Neural cell (in vitro differentiated cells): ENCODE results near the gene PAPOLG. TPM values are rescaled to one million over a fixed set of nuclear protein-coding genes. Genes with fewer than 3 reads are reported as not detected.

Source experiments
- H2AFZ ChIP-seq: fragments of 200-600, 300-800 bp; sonication (generic), shearing (Covaris generic); 2 replicates; pipeline ENCODE4 v1.6.0; 2014; ENCODE audit warnings: low read depth, mild to moderate bottlenecking, antibody characterized with exemption, low read length, moderate library complexity
- H3F3A ChIP-seq: fragments of 200-600 bp; shearing (Covaris generic); 2 replicates; pipeline ENCODE4 v1.6.1; 2016; ENCODE audit warnings: mild to moderate bottlenecking, moderate library complexity, mixed read lengths, antibody characterized with exemption, low read length; ENCODE audit not compliant: insufficient read depth, poor library complexity, severe bottlenecking
- H3K27ac ChIP-seq: fragments of 200-600, 300-800 bp; sonication (generic), shearing (Covaris generic); 2 replicates; pipeline ENCODE4 v1.5.1; 2014; ENCODE audit warnings: mild to moderate bottlenecking, low read length, moderate library complexity
- H3K27me3 ChIP-seq: fragments of 300-800, 200-600 bp; sonication (generic), shearing (Covaris generic); 2 replicates; pipeline ENCODE4 v1.6.0; 2014; ENCODE audit warnings: mild to moderate bottlenecking, low read depth, low read length, moderate library complexity; ENCODE audit not compliant: insufficient read depth
- H3K36me3 ChIP-seq: fragments of 300-800, 200-600 bp; sonication (generic), shearing (Covaris generic); 2 replicates; pipeline ENCODE4 v1.5.1; 2014; ENCODE audit warnings: mild to moderate bottlenecking, antibody characterized with exemption, low read length, moderate library complexity; ENCODE audit not compliant: insufficient read depth
- H3K4me2 ChIP-seq: fragments of 300-800, 200-600 bp; sonication (generic), shearing (Covaris generic); 2 replicates; pipeline ENCODE4 v1.6.0; 2014; ENCODE audit warnings: mild to moderate bottlenecking, low read length
- H3K4me3 ChIP-seq: fragments of 300-800, 200-600 bp; sonication (generic), shearing (Covaris generic); 2 replicates; pipeline ENCODE4 v1.5.1; 2014; ENCODE audit warnings: mild to moderate bottlenecking, low read length, moderate library complexity
- H3K79me2 ChIP-seq: fragments of 200-600 bp; shearing (Covaris generic); replicated peaks from 2 replicates; pipeline ENCODE4 v1.6.0; 2014; ENCODE audit warnings: mild to moderate bottlenecking, low read length, moderate library complexity; ENCODE audit not compliant: insufficient read depth
- H3K9ac ChIP-seq: fragments of 300-800, 200-600 bp; sonication (generic), shearing (Covaris generic); 2 replicates; pipeline ENCODE4 v1.6.1; 2016; ENCODE audit warnings: mild to moderate bottlenecking, low read length, mixed read lengths
- H3K9me2 ChIP-seq: fragments of 200-600 bp; shearing (Covaris generic); 2 replicates; pipeline ENCODE4 v1.6.1; 2016; ENCODE audit warnings: mild to moderate bottlenecking, low read length, mixed read lengths; ENCODE audit not compliant: insufficient read depth
- H3K9me3 ChIP-seq: fragments of 200-600, 300-800 bp; sonication (generic), shearing (Covaris generic); 2 replicates; pipeline ENCODE4 v1.6.1; 2016; ENCODE audit warnings: mild to moderate bottlenecking, mixed run types, low read length, moderate library complexity, mixed read lengths
- H4K20me1 ChIP-seq: fragments of 200-600 bp; shearing (Covaris generic); 2 replicates; pipeline ENCODE4 v1.6.1; 2016; ENCODE audit warnings: mild to moderate bottlenecking, mixed run types; ENCODE audit not compliant: insufficient read depth
- EP300 ChIP-seq: fragments of 450-650 bp; conservative IDR thresholded peaks from 2 replicates; pipeline ENCODE4 v1.6.1; 2014; ENCODE audit warnings: antibody characterized with exemption, mild to moderate bottlenecking, moderate library complexity; ENCODE audit not compliant: poor library complexity, severe bottlenecking
- EZH2 ChIP-seq: fragments of 200-600, 300-800 bp; shearing (Covaris generic), sonication (generic); IDR thresholded peaks from 2 replicates; pipeline ENCODE4 v1.6.1; 2014; ENCODE audit warnings: antibody characterized with exemption, low read length, borderline replicate concordance, mild to moderate bottlenecking; ENCODE audit not compliant: insufficient read depth, poor library complexity, severe bottlenecking
- MXI1 ChIP-seq: fragments of 450-650 bp; conservative IDR thresholded peaks from 2 replicates; pipeline ENCODE4 v1.6.1; 2014; ENCODE audit warnings: antibody characterized with exemption, mild to moderate bottlenecking; ENCODE audit not compliant: poor library complexity, severe bottlenecking
- POLR2AphosphoS5 ChIP-seq: IDR thresholded peaks from 2 replicates; pipeline ENCODE4 v1.6.1; 2012
- RAD21 ChIP-seq: fragments of 450-650 bp; conservative IDR thresholded peaks from 2 replicates; pipeline ENCODE4 v1.6.1; 2014; ENCODE audit warnings: antibody characterized with exemption, mild to moderate bottlenecking, moderate library complexity
- SMC3 ChIP-seq: fragments of 450-650 bp; conservative IDR thresholded peaks from 2 replicates; pipeline ENCODE4 v1.6.1; 2014; ENCODE audit warnings: antibody characterized with exemption, mild to moderate bottlenecking, moderate library complexity; ENCODE audit not compliant: poor library complexity
- TAF1 ChIP-seq: IDR thresholded peaks from 2 replicates; pipeline ENCODE4 v1.6.1; 2012; ENCODE audit warnings: low read depth
- polyA minus RNA-seq: library from RNA; depleted of rRNA, polyadenylated mRNA; stranded (reverse); fragments of >200 nt; gene quantifications from 2 replicates; pipeline ENCODE4 v1.2.3, GENCODE V29; 2014
- polyA plus RNA-seq: library from polyadenylated mRNA; depleted of rRNA; stranded (reverse); fragments of >200 nt; gene quantifications from 2 replicates; pipeline ENCODE4 v1.2.3, GENCODE V29; 2014
- TF ChIP-seq, protein P1 (sequence below): IDR thresholded peaks from 2 replicates; pipeline ENCODE4 v1.6.1; 2012; ENCODE audit warnings: borderline replicate concordance
- TF ChIP-seq, protein P2 (sequence below): fragments of 450-650 bp; IDR thresholded peaks from 2 replicates; pipeline ENCODE4 v1.5.1; 2014; ENCODE audit warnings: antibody characterized with exemption, mild to moderate bottlenecking, moderate library complexity; ENCODE audit not compliant: poor library complexity, severe bottlenecking

The PAPOLG gene
- polyA plus RNA-seq: 26.5 and 31.2 TPM in 2 replicates
- polyA minus RNA-seq: 63.8 and 66.7 TPM in 2 replicates

DNA sequence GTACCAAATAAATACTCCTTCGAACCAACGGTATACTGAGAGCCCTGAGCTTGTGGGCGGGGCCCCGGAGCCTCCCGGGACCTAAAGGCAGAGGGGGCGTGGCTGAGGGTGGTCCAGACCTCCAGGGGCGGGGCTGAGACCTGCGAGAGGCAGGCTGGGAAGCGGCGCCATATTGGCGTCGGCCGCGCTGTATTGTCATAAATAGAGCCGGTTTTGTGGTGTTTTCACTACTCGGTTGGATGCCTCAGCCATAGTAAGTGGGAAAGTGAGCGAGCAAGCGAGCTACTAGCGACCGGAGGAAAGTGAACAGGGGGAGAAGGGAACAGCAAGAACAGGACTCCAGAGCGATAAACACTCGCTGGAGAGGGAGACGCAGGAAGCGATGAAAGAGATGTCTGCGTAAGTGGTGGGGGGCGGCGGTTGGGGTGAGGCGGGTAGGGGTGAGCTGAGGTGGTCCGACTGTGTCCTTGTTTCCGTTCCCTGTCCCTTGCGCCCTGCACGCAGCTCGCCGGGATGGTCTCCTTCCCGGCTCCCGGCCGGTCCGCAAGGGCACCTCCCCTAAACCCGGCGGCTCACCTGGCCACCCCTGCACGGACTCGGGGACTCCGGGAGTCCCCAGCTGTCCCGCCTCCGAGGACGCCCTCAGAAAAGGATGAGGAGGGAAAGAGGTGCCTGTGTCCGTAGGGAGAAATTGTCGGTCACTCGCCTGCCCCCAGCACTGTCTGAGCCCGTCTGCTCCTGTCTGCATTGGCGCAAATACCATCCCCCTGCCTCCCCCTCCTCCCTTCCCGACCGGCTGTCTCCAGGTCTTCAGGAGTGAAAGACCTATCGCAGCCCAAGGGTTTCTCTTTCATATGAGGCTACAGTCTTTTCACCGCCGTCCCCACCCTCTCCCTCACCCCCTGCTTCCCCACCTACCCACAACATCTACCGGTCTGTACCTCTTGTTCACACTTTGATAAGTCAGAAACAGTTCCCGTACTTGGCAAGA lies at the start of gene PAPOLG:
Gene PAPOLG (plus strand): TSS at position 172 of the 991 bp plus-strand sequence. CDS start 211 bp downstream, at position 383.
- peak within 1 kb of the TSS; percentile 91 for H2AFZ ChIP-seq
- peaks cover 38% of the 10 kb centered on the region for H3K79me2 ChIP-seq
- H3K27me3 ChIP-seq: no peaks in the 10 kb centered on the region

DNA sequence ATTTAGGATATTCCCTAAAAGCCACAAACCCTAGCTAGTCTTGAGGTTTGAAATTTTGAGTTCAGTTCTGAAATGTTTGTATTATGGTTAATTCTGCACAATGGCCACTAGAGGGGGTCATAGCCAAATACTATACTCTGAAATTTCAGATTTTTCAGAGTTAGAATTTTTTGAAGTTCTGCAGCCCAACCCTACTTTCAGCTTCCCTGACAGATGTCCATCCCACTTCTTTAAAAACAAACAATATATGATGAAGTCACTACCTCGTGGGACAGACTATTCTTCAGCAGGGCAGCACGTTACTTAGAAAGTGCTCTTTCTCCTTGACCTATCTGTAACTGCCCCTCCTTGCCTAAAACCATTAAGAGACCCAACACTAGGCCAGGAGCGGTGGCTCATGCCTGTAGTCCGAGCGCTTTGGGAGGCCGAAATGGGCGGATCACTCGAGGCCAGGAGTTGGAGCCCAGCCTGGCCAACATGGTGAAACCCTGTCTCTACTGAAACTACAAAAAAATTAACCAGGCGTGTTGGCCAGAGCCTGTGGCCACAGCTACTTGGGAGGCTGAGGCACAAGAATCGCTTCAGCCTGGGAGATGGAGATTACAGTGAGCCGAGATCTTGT lies 48.2 kb upstream of the PAPOLG start:
- H4K20me1 ChIP-seq: no peaks in the 10 kb centered on the region
- H3K4me2 ChIP-seq: no peak overlapping the region
- no peaks in the 10 kb centered on the region for H3K79me2 ChIP-seq
- no peak overlapping the region for H3K4me3 ChIP-seq
- H3F3A ChIP-seq: no peaks in the 10 kb centered on the region
- no peaks in the 10 kb centered on the region for H3K9me2 ChIP-seq
- H2AFZ ChIP-seq: no peak overlapping the region
- no peaks in the 10 kb centered on the region for H3K27me3 ChIP-seq
- no peak overlapping the region for H3K9ac ChIP-seq
- no peaks in the 10 kb centered on the region for H3K9me3 ChIP-seq
- no peak overlapping the region for H3K27ac ChIP-seq
- H3K36me3 ChIP-seq: no peaks in the 10 kb centered on the region
- peak; percentile 76 for TF ChIP-seq SMC3
- TF ChIP-seq, protein P1, sequence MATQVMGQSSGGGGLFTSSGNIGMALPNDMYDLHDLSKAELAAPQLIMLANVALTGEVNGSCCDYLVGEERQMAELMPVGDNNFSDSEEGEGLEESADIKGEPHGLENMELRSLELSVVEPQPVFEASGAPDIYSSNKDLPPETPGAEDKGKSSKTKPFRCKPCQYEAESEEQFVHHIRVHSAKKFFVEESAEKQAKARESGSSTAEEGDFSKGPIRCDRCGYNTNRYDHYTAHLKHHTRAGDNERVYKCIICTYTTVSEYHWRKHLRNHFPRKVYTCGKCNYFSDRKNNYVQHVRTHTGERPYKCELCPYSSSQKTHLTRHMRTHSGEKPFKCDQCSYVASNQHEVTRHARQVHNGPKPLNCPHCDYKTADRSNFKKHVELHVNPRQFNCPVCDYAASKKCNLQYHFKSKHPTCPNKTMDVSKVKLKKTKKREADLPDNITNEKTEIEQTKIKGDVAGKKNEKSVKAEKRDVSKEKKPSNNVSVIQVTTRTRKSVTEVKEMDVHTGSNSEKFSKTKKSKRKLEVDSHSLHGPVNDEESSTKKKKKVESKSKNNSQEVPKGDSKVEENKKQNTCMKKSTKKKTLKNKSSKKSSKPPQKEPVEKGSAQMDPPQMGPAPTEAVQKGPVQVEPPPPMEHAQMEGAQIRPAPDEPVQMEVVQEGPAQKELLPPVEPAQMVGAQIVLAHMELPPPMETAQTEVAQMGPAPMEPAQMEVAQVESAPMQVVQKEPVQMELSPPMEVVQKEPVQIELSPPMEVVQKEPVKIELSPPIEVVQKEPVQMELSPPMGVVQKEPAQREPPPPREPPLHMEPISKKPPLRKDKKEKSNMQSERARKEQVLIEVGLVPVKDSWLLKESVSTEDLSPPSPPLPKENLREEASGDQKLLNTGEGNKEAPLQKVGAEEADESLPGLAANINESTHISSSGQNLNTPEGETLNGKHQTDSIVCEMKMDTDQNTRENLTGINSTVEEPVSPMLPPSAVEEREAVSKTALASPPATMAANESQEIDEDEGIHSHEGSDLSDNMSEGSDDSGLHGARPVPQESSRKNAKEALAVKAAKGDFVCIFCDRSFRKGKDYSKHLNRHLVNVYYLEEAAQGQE: no peak
- no peak for TF ChIP-seq EP300
- no peak for TF ChIP-seq EZH2
- TF ChIP-seq, protein P2, sequence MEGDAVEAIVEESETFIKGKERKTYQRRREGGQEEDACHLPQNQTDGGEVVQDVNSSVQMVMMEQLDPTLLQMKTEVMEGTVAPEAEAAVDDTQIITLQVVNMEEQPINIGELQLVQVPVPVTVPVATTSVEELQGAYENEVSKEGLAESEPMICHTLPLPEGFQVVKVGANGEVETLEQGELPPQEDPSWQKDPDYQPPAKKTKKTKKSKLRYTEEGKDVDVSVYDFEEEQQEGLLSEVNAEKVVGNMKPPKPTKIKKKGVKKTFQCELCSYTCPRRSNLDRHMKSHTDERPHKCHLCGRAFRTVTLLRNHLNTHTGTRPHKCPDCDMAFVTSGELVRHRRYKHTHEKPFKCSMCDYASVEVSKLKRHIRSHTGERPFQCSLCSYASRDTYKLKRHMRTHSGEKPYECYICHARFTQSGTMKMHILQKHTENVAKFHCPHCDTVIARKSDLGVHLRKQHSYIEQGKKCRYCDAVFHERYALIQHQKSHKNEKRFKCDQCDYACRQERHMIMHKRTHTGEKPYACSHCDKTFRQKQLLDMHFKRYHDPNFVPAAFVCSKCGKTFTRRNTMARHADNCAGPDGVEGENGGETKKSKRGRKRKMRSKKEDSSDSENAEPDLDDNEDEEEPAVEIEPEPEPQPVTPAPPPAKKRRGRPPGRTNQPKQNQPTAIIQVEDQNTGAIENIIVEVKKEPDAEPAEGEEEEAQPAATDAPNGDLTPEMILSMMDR: peak; percentile 75
- TF ChIP-seq TAF1: no peak

More for the DNA sequence above, at the start of gene PAPOLG:
- Histone ChIP-seq H3K36me3 (peaks cover under 1% of the 10 kb centered on the region), H3F3A (no peaks in the 10 kb centered on the region), H3K9ac (peak within 1 kb of the TSS; percentile 95), H4K20me1 (no peaks in the 10 kb centered on the region), H3K9me2 (no peaks in the 10 kb centered on the region), H3K9me3 (no peaks in the 10 kb centered on the region), H3K27ac (peak within 1 kb of the TSS; percentile 96), H3K4me3 (peak within 1 kb of the TSS; percentile 99), H3K4me2 (peak within 1 kb of the TSS; percentile 69)
- TF ChIP-seq EP300 (no peak), EZH2 (no peak), TAF1 (peak; percentile 88), POLR2AphosphoS5 (peak; percentile 97), SMC3 (peak; percentile 17), MXI1 (peak; percentile 56), RAD21 (no peak)
- TF ChIP-seq, protein P1: peak; percentile 89
- TF ChIP-seq, protein P2: no peak
